Stimulated activated CD8-positive, alpha-beta memory T cell treated with anti-CD3 and anti-CD28 coated beads, Interleukin-12 subunit alpha, Interleukin-12 subunit beta, amount 100 ng/mL, for 1 hour (primary cell): ENCODE data around the gene NIP7.

Experiments used
- DNase-seq: peaks from one replicate; pipeline ENCODE4 v3.0.0-alpha.2; 2020; ENCODE audit warnings: low read depth

Gene NIP7

GRCh38 chr16:69318911-69319289, 20.7 kb upstream of the NIP7 start:
- no peak for DNase-seq

- no peak for DNase-seq
Measured at GRCh38 chr16:69319381-69319780, 20.2 kb upstream of the NIP7 start.

DNA sequence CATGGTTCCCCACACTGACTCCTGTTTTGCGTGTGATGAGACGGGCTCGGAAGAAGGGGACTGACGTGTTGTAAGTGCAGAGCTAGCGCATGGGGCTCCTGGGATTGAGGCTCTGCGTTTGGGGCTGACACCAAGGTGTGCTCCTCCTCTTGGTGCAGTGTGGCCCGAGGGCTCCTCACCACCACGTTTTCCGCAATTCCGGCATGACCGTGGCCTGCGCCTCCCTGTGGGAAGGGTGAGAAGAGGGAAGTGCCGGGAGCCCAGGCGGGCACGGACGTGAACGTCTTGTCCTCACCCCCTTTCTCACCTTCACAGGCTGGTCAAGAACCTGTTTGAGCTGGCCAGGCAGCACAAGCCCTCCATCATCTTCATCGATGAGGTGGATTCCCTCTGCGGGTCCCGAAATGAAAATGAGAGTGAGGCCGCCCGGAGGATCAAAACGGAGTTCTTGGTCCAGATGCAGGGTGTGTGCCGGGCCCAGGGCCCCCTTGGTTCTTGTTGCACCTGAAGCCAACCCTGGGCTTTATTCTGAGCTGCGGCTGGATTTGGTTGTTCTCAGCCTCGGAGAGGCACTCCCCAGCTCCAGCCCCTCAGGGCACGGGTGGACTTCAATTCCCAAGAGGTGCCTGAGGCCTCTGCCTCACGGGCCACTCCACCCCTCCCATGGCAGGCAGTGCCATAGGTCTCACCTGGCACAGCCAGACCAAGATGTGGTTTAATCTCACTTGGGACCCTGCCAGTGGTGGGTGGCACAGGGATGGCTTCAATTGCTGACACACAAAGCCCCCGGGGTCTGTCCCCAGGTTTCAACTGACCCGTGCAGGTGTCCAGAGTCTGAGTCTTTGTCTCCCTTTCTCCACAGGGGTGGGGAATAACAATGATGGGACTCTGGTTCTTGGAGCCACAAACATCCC, 19.5 kb upstream of the NIP7 start:
- no peak for DNase-seq

DNA sequence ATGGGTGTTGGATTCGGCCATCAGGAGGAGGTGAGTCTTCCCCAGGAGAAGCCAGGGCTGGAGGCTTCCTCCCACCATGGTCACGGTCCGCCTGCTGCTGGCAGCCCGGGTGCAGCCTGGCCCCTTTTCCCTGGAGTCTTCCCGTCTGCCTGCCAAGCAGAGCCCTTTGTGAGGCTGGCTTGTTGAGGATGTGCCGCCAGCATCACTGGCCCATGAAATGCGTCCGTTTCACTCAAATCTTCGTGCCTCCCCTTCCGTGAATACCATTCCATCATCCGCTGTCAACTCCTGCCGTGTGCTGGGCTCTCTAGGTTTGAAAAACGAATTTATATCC, 18.9 kb upstream of the NIP7 start:
- DNase-seq = no peak

- DNase-seq = no peak
Measured at GRCh38 chr16:69321080-69321479, 18.5 kb upstream of the NIP7 start.

GRCh38 chr16:69322343-69322742, 17.2 kb upstream of the NIP7 start:
- no peak for DNase-seq

DNA sequence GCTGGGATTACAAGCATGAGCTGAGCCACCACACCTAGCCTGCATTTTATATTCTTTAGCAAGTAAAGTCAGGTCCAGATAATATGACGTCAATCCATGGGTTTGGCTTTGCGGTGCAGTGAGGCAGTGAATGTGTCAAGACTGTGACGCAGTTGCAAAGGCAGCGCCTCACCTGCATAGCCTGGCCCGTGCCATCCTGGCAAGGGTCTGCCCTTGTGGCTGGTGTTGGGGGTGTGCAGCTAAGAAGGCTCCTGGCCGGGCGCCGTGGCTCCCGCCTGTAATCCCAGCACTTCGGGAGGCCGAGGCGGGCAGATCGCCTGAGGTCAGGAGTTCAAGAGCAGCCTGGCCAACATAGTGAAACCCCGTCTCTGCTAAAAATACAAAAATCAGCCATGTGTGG, 16.2 kb upstream of the NIP7 start:
- DNase-seq = no peak

DNA sequence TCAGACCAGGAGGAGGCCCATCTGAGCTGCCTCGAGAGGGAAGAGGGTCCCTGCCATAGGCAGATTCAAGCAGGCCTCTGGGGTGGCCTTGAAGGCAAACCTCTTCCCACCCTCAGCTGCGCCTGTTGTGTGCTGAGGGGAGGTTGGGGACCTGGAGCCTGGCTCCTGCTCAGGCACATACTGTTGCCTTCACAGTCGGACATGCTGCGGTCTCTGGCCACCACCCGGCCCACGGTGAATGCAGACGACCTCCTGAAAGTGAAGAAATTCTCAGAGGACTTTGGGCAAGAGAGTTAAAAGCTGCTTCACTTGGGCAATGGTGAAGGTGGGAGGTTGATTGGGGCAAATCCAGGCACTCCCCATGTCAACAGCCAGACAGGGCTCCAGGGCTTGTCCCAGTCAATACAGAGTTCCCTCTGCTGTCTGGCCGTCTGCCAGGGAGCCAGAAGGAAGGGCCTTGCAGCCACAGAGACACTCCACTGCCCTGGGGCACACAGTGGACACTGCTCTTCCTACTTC, 15.5 kb upstream of the NIP7 start:
- no peak for DNase-seq

DNA sequence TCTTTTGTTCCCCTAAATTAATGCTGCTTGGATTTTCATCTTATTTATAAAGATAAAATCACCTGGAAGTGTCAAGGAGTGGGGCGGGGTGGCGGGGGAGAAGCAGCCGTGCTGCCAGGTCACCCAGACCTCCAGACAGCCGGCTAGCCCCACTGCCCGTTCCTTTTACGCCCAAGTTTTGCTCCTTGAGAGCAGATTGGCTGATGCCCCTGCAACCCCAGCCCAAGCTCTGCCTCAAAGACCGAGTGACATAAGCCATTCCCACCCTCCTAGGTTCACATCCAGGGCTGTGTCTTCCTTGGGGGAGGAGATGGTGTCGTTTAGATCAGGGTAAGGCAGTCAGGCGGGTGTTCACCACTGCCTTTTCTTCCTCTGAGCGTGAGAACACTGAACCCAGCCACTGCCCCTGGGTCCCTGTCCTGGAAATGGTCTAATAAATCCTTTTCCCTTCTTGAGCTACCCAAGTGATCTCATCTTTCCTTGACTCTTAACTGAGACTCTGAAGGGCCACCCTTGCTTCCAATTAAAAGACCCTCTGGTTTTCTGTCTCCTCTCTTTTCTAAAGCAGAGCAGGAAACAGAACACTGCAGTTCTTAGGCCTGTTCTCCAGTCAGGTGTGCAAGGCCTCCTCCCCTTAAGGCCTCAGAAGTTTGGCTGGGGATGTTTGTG, 14.9 kb upstream of the NIP7 start:
- no peak for DNase-seq

- DNase-seq = no peak
Measured at GRCh38 chr16:69325784-69326171, 13.8 kb upstream of the NIP7 start.

DNA sequence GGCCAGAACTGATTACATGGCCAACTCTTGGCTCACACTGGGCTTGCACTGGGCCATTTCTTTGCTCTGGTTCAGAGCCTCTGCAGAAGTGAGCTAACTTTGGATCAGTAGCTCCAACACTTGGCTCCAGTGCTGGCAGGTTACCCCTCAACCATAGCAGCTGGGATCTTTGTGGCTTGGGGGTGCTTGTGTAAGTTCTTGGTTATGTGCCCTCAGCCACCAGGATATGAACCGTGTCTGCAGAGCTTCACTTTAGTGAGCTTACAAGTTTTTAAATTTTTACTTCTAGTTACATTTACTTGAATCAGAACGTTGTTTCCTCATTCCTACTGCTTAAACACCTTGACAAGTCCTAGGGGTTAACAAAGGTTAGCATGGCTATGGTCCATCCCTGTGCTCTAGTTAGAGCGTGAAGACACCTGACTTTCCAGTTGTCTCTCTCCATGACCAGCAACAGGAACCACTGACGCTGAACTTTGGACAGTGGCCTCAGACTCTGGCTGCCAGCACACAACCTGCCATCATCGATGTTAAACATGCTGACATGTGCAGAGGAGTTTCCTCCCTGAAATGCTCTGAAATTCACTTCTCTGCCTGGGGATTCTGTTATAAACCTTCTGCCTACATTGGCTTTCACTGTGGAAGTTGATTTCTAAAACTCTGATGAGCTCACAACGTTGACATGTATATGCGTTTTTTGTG, 13.2 kb upstream of the NIP7 start:
- no peak for DNase-seq

- no peak for DNase-seq
Measured at GRCh38 chr16:69327585-69328310, 11.8 kb upstream of the NIP7 start.

DNA sequence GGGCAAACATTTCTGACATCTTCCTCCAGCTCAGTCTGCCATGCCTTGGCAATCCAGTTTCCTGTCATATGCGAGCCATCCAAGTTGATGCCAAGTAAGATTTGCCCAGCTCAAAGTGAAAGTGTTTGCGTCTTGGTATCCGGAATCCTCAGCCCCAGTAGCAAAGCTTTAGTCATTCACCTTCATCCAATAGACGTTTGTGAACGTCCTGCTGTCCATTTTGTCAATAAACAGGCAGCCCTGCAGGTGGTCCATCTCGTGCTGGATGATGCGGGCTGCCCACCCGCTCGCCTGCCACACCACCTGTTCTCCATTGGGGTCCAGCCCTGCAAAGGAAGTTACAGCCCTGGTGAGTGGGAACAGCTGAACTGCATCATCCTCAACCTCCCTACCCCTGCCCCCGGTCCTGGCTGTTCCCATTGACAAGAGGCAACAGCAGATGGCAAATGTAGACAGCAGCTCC, 10.7 kb upstream of the NIP7 start:
- no peak for DNase-seq

DNA sequence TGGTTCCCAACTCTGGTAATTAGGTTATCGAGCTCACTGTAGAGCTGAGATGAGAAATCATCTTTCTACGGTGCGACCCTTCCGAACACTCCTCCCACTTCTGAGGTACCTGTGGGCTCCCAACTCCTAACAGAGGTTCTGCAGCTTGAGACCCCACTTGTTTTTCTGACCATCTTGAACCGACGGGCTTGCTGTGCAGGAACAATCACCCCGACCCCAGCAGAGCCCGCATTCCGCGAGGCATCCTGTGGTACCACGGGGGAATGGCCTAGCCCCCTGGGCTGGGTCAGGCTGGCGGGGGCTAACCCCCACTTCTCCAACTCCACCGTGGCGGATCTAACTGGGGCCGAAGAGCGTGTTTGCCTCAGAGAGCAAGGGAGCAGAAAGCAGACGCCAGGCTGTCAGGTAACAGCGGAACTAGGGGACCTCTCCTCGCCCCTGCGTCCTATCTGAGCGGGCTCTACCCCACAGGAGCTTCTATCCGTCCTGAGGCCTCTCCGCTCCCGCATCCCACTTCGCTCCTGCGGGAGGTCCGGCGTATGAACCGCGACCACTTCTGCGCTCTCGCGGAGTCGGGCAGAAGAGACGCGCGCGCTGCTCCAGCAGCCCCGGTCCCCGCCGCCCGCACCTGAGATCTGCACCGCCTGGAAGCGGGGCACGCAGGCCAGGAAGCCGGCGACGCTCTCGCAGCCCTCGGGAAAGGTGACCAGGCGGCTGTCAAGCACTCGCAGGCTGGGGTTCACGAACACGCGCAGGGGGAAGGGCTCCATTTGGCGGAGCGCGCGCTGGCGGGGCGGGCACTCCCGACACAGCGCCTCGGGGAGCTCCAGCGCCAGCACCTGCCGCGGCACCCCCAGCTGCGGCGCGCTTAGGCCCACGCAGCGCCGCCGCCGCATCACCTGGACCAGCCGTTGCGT, 9.9 kb upstream of the NIP7 start:
- no peak for DNase-seq

- DNase-seq = peak; percentile 67
Measured at GRCh38 chr16:69330286-69331109, 9.1 kb upstream of the NIP7 start, which contains the start of gene PDF. TSS of gene PDF (minus strand) at chr16:69330588. CDS start at chr16:69330570, 18 bp downstream.

DNA sequence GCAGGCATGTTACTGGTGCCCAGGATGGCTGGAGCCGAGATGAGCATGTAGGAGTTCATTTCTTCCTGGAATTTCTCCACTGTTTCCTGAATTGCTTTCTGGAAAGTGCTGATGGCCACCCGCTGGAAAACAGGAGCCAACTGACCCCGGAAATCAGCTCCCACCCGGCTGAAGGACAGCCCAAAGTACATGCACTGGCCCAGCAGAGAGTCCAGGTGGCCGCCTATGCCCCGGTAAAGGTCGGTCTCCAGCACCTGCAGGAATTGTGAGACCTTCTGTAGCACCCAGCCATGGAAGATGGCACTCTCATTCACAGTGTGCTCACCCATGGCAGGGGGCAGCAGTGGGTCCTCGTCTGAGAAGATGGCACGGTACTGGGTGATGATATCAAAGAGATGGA, 4.9 kb upstream of the NIP7 start:
- no peak for DNase-seq

- no peak for DNase-seq
Measured at GRCh38 chr16:69338557-69339288, 849 bp upstream of the NIP7 start.

GRCh38 chr16:69340095-69340644, 598 bp downstream of the NIP7 start:
- DNase-seq = no peak

DNA sequence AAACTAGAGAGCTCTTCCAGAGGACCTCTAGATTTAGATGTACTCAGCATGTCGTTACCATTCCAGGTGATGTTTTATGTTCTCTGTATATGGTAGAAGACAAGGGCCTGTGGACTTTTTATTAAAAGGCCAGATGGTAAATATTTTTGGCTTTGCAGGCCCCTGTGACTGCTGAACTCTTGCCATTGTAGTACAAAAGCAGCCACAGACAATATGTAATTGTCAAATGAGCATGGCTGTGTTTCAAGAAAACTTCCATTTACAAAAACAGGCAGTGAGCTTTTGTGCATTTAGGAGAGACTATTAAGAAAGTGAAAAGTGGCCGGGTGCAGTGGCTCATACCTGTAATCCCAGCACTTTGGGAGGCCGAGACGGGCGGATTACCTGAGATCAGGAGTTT, 4.6 kb downstream of the NIP7 start:
- no peak for DNase-seq
